ENCODE measurements around the gene TLR8.
"Not testable (repeated sequence)": the region's sequence is repeated elsewhere in the genome, so short reads cannot be mapped to it uniquely, and the experiment has no call there.

Gene TLR8

GRCh38 chrX:12898073-12898472, 8.3 kb upstream of the TLR8 start:
- no peak for DNase-seq (ENCODE audit: low spot score)

- DNase-seq (ENCODE audit: low spot score) = no peak
Observed at GRCh38 chrX:12899506-12899905, 6.9 kb upstream of the TLR8 start.

GRCh38 chrX:12901486-12901885, 4.9 kb upstream of the TLR8 start:
- peak; percentile 28 for DNase-seq (ENCODE audit: low spot score)

- no peak for DNase-seq (ENCODE audit: low spot score)
Observed at GRCh38 chrX:12903646-12904045, 2.8 kb upstream of the TLR8 start.

- DNase-seq (ENCODE audit: low spot score) = peak; percentile 1
Observed at GRCh38 chrX:12910423-12911121, 4.2 kb downstream of the TLR8 start.

GRCh38 chrX:12911122-12911470, 4.7 kb downstream of the TLR8 start:
- DNase-seq (ENCODE audit: low spot score) = no peak

GRCh38 chrX:12912791-12913482, 6.5 kb downstream of the TLR8 start:
- no peak for DNase-seq (ENCODE audit: low spot score)

GRCh38 chrX:12917753-12918152, 11.3 kb downstream of the TLR8 start:
- no peak for DNase-seq (ENCODE audit: low spot score)

GRCh38 chrX:12919051-12919450, 12.6 kb downstream of the TLR8 start:
- no peak for DNase-seq (ENCODE audit: low spot score)

GRCh38 chrX:12919620-12920019, 13.2 kb downstream of the TLR8 start:
- no peak for DNase-seq (ENCODE audit: low spot score)

- no peak for DNase-seq (ENCODE audit: low spot score)
Observed at GRCh38 chrX:12920990-12921389, 14.6 kb downstream of the TLR8 start.

- no peak for DNase-seq (ENCODE audit: low spot score)
Observed at GRCh38 chrX:12921886-12922598, 15.6 kb downstream of the TLR8 start.

GRCh38 chrX:12922599-12922919, 16.1 kb downstream of the TLR8 start:
- no peak for DNase-seq (ENCODE audit: low spot score)

- no peak for DNase-seq (ENCODE audit: low spot score)
Observed at GRCh38 chrX:12929701-12930100, 23.3 kb downstream of the TLR8 start.

- DNase-seq (ENCODE audit: low spot score) = no peak
Observed at GRCh38 chrX:12930150-12930549, 23.7 kb downstream of the TLR8 start.

GRCh38 chrX:12932244-12932643, 25.8 kb downstream of the TLR8 start:
- DNase-seq (ENCODE audit: low spot score) = no peak

GRCh38 chrX:12934850-12935249, 28.4 kb downstream of the TLR8 start:
- DNase-seq (ENCODE audit: low spot score) = no peak

GRCh38 chrX:12936947-12937346, 30.5 kb downstream of the TLR8 start:
- no peak for DNase-seq (ENCODE audit: low spot score)

GRCh38 chrX:12940471-12940870, 34.1 kb downstream of the TLR8 start:
- DNase-seq (ENCODE audit: low spot score) = not testable (repeated sequence)

GRCh38 chrX:12943592-12943991, 37.2 kb downstream of the TLR8 start:
- DNase-seq (ENCODE audit: low spot score) = not testable (repeated sequence)

- not testable (repeated sequence) for DNase-seq (ENCODE audit: low spot score)
Observed at GRCh38 chrX:12944452-12944851, 38.0 kb downstream of the TLR8 start.

GRCh38 chrX:12945494-12945893, 39.1 kb downstream of the TLR8 start:
- no peak for DNase-seq (ENCODE audit: low spot score)

- DNase-seq (ENCODE audit: low spot score) = no peak
Observed at GRCh38 chrX:12946406-12946805, 40.0 kb downstream of the TLR8 start.

Measured in SW480 (cell line).